GM19238 (cell line): ENCODE results near the gene NOVA2.
A peak's percentile ranks its signal among the peaks of the same experiment; 100 is the strongest.

Source experiments
- DNase-seq: peaks from one replicate; pipeline ENCODE4 v3.0.0; 2011; ENCODE audit warnings: low spot score; ENCODE audit not compliant: insufficient read length

The NOVA2 gene

GRCh38 chr19:45973553-45974338 lies at the start of gene NOVA2:
Gene NOVA2 (minus strand): TSS chr19:45973865. CDS start chr19:45973351, 514 bp downstream.
- peak; percentile 60 for DNase-seq

- no peak for DNase-seq
Observed at GRCh38 chr19:46023311-46023779, 49.7 kb upstream of the NOVA2 start.

DNA sequence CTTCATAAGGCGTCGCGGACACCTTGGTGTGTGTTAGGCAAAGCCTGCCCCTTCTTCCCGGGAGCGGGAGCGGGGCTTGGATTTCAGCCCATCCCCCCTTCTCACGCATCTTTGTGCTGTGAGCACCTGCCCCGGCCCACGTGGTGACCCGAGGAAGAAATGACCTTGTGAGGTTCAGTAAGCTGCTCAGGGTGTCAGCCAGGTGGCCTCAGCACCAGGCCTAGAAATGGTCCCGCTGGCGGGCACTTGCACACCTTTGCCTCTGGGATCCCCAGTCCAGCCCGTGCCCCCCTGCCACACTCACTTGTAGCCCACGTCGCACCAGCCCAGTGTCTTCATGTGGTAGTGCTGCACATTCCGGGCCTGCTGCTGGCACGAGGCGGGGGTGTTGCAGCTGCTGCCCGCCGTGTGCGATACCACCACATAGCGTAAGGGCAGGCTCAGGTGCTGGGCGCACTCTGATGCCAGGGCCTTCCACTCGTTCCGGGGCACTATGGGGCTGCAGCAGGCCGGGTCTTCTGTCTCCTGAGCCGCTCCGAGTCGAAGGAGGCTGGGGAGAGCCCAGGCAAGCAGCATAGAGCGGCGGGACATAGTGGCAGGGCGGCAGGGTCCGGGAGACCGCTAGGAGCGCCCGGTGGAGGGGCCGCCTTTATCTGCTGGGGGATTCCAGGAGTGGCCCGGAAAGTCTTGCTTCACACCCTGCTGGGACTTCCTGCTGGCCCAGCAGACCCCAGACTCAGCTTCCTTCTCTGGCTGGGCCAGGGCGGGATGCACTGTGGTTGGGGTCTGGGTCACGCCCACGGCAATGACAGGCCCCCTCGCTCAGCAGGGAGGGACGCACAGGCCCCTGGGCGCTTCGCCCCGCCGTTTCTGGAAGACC lies 49.0 kb upstream of the NOVA2 start, which contains the start of gene PGLYRP1:
TSS of gene PGLYRP1 (minus strand) at position 623 of the 880 bp plus-strand sequence. CDS start at position 591, 32 bp downstream.
- no peak for DNase-seq

DNA sequence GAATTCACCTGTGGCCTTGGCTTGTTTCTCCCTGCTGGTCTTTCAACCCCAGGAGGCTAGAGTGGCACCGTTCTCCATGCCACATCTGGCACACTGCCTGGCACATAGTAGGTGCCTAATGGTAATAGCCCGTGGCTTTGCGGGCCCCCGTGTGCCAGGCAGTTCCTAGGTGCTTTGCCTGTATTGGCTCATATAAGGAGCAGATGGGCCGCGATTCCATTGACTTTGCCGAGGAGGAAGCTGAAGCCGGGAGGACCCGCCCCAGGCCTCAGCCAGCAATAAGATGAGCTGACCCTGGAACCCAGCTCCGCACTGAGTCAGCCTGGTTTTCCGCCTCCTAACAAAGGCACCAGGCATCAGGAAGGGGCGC lies 48.4 kb upstream of the NOVA2 start:
- DNase-seq = no peak

DNA sequence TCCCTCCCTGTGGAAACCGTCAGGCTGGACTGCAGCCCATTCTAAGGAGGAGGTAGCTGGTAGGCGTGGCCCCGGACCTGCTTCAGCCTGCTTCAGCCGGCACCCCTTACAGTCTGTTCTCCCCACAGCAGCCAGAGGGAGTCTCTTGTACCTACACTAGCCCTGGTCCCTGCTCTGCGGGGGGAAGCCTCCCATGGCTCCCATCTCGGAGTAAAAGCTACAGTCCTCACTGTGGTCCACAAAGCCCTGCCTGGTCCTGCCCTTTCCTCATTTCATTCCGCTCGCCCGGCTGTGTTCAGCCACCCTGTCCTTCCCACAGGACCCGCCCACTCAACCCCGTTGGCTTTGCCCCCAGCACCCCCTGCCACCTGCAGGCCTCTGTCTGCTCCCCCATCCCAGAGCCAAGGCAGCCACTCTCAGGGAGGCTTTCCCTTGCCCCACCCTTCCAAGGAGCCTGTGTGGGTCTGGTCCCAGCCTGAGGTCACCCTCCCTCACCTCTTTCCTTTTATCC lies 47.9 kb upstream of the NOVA2 start:
- no peak for DNase-seq

- no peak for DNase-seq
Observed at GRCh38 chr19:46020819-46021125, 47.1 kb upstream of the NOVA2 start.

- DNase-seq = no peak
Observed at GRCh38 chr19:46019270-46019669, 45.6 kb upstream of the NOVA2 start.

- no peak for DNase-seq
Observed at GRCh38 chr19:46018729-46019251, 45.1 kb upstream of the NOVA2 start.

GRCh38 chr19:46017874-46018675 lies 44.4 kb upstream of the NOVA2 start:
- DNase-seq = no peak

DNA sequence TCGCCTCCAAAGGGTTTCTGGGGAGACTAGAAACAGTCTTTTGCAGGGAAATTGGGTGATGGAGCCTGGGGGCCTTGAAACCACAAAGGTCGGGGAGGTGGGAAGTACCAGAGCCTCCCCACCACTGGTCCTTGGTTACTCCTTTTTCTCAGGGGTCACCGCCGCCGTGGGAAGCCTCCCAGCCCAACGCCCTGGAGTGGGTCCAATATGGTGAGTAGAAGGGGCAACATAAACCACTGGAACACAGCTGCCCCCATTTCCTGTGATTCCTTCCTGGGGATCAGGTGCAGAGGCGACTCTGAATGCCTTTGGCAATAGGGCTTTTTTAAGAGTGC lies 43.4 kb upstream of the NOVA2 start:
- no peak for DNase-seq

DNA sequence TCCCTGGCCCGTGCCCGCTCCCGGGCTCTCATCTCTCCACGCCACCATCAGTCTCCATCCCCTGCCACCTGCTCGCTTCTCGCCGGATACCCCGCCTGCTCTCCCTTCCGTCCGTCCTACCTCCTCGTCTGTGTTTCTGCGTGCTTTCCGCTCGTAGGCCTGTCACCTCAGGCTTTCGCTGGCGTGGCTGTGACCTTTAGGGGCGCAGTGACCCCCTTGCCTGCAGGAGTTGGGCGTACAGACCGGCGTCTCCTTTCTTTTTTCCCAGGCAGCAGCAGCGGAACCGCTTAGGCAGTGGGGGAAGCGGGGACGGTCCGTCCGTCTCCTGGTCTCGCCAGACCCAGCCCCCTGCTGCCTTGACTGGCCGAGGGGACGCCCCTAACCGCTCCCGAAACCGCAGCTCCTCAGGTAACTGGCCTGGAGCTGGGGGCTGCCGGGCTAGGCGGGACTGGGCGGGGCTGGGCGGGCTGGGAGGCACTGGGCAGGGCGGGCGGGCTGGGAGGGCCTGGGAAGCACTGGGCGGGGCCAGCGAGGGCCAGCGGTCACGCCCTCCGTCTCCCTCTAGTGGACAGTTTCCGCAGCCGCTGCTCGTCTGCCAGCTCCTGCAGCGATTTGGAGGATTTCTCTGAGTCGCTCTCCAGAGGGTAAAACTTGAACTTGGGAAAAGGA lies 42.9 kb upstream of the NOVA2 start:
- peak; percentile 85 for DNase-seq

DNA sequence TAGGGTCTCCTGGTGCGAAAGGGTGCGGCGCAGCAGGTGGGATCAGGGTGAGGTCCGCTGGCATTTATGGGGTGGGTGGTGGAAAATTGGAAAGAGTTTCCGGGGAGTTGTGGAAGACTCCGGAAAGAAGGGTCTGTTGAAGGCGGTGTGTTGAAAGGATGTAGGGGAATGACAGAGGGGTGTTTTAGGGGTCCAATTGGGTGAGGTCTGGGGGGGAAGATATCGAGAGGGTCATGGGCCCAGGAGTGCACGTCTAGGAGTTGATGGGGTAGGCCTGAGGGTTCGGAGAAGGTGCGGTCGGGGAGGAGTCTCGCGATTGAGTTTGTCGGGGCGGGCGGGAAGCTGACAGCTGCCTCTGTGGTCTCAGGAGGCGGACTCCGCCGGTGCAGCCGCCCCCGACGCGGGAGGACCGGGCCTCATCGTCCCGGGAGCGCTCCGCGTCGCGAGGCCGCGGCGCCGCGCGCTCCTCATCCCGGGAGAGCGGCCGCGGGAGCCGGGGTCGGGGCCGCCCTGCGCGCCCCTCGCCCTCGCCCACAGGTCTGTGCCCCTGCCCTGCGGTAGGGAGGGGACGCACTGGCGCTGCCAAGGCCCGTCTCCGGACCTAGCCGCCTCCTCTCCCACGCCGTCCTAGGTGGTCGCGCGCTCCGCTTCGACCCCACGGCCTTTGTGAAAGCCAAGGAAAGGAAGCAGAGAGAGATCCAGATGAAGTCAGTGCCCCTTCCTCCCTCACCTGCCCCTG lies 42.2 kb upstream of the NOVA2 start:
- peak; percentile 34 for DNase-seq

DNA sequence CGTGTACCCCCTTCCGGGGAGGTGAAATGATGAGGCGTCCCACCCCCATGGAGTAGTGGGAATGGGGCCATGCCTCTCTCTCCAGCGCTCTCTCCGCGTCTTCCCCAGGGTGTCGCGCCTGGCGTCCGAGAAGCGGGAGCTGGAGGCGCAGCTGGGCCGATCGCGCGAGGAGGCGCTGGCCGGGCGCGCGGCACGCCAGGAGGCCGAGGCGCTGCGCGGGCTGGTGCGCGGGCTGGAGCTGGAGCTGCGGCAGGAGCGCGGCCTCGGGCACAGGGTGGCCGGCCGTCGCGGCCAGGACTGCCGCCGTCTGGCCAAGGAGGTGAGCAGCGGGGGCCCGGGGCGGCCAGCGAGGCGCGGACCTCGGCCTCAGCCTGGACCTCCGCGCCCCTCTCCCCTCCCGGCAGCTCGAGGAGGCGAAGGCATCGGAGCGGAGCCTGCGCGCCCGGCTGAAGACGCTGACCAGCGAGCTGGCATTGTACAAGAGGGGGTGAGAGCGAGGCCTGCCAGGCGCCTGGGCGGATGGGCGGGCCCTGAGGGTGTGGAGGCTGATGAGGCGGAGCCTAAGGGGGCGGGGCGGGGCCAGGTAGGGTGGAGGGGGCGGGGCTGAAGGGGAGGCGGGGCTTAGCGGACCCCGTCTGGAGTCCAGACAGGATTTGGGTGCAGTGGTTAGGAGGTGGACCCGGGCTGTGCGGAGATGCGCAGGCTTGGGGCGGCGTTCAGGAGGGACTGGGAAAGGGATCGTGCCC lies 41.4 kb upstream of the NOVA2 start:
- DNase-seq = peak; percentile 59

- DNase-seq = no peak
Observed at GRCh38 chr19:46014534-46014933, 40.9 kb upstream of the NOVA2 start.

DNA sequence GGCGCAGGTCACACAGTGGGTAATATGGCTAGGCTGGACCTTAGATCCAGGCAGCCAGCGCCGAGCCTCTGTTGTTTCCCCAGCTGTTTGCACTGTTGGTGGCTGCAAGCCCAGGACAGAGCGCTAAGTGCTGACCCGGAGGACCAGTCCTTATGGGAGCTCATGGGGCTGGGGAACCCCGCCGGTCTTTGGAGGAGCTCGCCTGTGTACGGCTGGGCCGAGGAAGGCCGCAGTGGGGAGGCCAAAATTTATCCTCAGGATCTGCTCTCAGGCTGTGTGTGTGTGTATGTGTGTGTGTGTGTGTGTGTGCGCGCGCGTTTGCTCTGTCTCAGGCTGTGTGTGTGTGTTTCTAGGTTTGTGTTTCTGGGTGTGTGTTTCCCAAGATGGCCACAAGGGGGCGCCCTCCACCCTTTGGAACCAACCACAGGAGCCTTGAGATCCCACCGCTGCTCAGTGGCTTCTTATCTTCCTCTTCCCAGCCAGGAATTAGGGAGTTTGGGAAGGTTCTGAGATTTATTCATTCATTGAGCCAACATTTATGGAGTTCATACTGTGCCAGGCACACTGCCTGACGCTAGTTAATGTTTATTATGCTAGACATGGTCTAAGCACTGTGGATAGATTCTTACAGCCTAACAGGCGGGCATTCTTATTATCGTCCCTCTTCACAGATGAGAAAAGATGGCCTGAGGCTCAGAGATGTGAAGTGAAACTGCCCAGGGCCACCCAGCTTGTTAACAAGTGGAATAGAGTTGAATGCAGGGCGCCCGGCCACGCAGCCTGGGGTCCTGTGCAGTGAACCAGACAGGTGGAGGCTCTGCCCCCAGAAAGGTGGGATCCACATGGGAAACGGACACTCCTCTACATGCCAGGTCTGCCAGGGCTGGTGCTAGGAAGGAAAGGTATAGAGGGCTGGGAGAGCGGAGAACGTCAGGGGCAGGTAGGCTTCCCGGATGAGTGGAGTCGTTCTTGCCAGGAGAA lies 36.2 kb upstream of the NOVA2 start:
- DNase-seq = peak; percentile 56

GRCh38 chr19:46006411-46006810 lies 32.7 kb upstream of the NOVA2 start:
- DNase-seq = no peak

- no peak for DNase-seq
Observed at GRCh38 chr19:46002678-46003275, 29.1 kb upstream of the NOVA2 start.
